ENCODE results near the gene PDZD8.

PDZD8 gene

GRCh38 chr10:117275121-117275520 is 100.1 kb downstream of the PDZD8 start:
- no peak for DNase-seq

GRCh38 chr10:117274509-117274908 is 100.7 kb downstream of the PDZD8 start:
- DNase-seq, result no peak

- no peak for DNase-seq
Observed at GRCh38 chr10:117273980-117274379, 101.3 kb downstream of the PDZD8 start.

GRCh38 chr10:117272195-117273076 is 102.8 kb downstream of the PDZD8 start:
- no peak for DNase-seq

GRCh38 chr10:117271427-117271826 is 103.8 kb downstream of the PDZD8 start:
- DNase-seq, result no peak

GRCh38 chr10:117268907-117269306 is 106.3 kb downstream of the PDZD8 start:
- no peak for DNase-seq

- no peak for DNase-seq
Observed at GRCh38 chr10:117268258-117268657, 107.0 kb downstream of the PDZD8 start.

- no peak for DNase-seq
Observed at GRCh38 chr10:117266812-117267211, 108.4 kb downstream of the PDZD8 start.

GRCh38 chr10:117266400-117266799 is 108.8 kb downstream of the PDZD8 start:
- no peak for DNase-seq

GRCh38 chr10:117264782-117265181 is 110.5 kb downstream of the PDZD8 start:
- no peak for DNase-seq

GRCh38 chr10:117262903-117263293 is 112.3 kb downstream of the PDZD8 start:
- DNase-seq, result no peak

- DNase-seq, result no peak
Observed at GRCh38 chr10:117262291-117262902, 112.8 kb downstream of the PDZD8 start.

- DNase-seq, result no peak
Observed at GRCh38 chr10:117261501-117261900, 113.7 kb downstream of the PDZD8 start.

- DNase-seq, result no peak
Observed at GRCh38 chr10:117260084-117260483, 115.2 kb downstream of the PDZD8 start.

- no peak for DNase-seq
Observed at GRCh38 chr10:117259279-117259678, 116.0 kb downstream of the PDZD8 start.

GRCh38 chr10:117257721-117258120 is 117.5 kb downstream of the PDZD8 start:
- no peak for DNase-seq

- DNase-seq, result no peak
Observed at GRCh38 chr10:117256910-117257309, 118.3 kb downstream of the PDZD8 start.

- DNase-seq, result no peak
Observed at GRCh38 chr10:117255835-117256460, 119.3 kb downstream of the PDZD8 start.

GRCh38 chr10:117254774-117255735 is 120.2 kb downstream of the PDZD8 start:
- no peak for DNase-seq

- no peak for DNase-seq
Observed at GRCh38 chr10:117254338-117254737, 120.9 kb downstream of the PDZD8 start.

- no peak for DNase-seq
Observed at GRCh38 chr10:117253908-117254307, 121.3 kb downstream of the PDZD8 start.

GRCh38 chr10:117250411-117250810 is 124.8 kb downstream of the PDZD8 start:
- DNase-seq, result no peak

All from T1000 (cell line).